HEK293 (cell line): ENCODE measurements around the gene DLG3.

ENCODE experiments used
- CTCF ChIA-PET: fragments of 350-600 bp; formaldehyde crosslinking; extraction: SDS; loops from one replicate; lab custom pipeline; 2021; ENCODE audit warnings: antibody characterized with exemption; lab: Yijun Ruan, JAX
- POLR2A ChIA-PET: fragments of 300-600 bp; formaldehyde crosslinking; extraction: SDS; loops from one replicate; lab custom pipeline; 2020; ENCODE audit warnings: antibody characterized with exemption, inconsistent platforms; lab: Yijun Ruan, JAX
- H3K27ac ChIP-seq: fragments of 200-500 bp; sonication (Bioruptor generic); 2 replicates; pipeline ENCODE4 v1.5.1; 2014; ENCODE audit warnings: low read depth, low read length, control low read depth, inconsistent platforms; ENCODE audit errors: extremely low read depth
- H3K36me3 ChIP-seq, 2 experiments: fragments of 200-500 bp in 1 of 2; sonication (Bioruptor generic) in 1 of 2; 1 replicate in 1 of 2; 2 replicates in 1 of 2; pipeline ENCODE4 v1.5.1; 2014 to 2017; ENCODE audit warnings: inconsistent platforms in 2 of 2, low read length in 2 of 2; ENCODE audit not compliant: control insufficient read depth in 2 of 2, insufficient read depth in 1 of 2
- H3K4me1 ChIP-seq: fragments of 200-500 bp; sonication (Bioruptor generic); 2 replicates; pipeline ENCODE4 v1.5.1; 2014; ENCODE audit warnings: mild to moderate bottlenecking, low read length, inconsistent platforms; ENCODE audit not compliant: control insufficient read depth, insufficient read depth
- H3K4me3 ChIP-seq: 2 replicates; pipeline ENCODE4 v1.5.1; 2011; ENCODE audit warnings: low read depth, mild to moderate bottlenecking, control low read depth, low read length, moderate library complexity
- H3K9me3 ChIP-seq: fragments of 200-500 bp; sonication (Bioruptor generic); 2 replicates; pipeline ENCODE4 v1.5.1; 2014; ENCODE audit warnings: low read depth, low read length, inconsistent platforms; ENCODE audit not compliant: control insufficient read depth, insufficient read depth
- AEBP2 ChIP-seq: fragments of 450-650 bp; formaldehyde crosslinking; IDR thresholded peaks from 2 replicates; pipeline ENCODE4 v1.5.1; 2016; ENCODE audit warnings: missing biosample characterization, missing genetic modification characterization, borderline replicate concordance
- FEZF1 ChIP-seq: fragments of 450-650 bp; formaldehyde crosslinking; IDR thresholded peaks from 2 replicates; pipeline ENCODE4 v1.5.1; 2016; ENCODE audit warnings: missing biosample characterization, missing genetic modification characterization
- HOXD13 ChIP-seq: sonication (generic); formaldehyde crosslinking; IDR thresholded peaks from 2 replicates; pipeline ENCODE4 v1.8.0; 2022; ENCODE audit warnings: missing genetic modification reagents, borderline replicate concordance
- KLF16 ChIP-seq: fragments of 450-650 bp; formaldehyde crosslinking; IDR thresholded peaks from 2 replicates; pipeline ENCODE4 v1.5.1; 2017; ENCODE audit warnings: missing biosample characterization, missing genetic modification characterization
- KLF9 ChIP-seq: fragments of 450-650 bp; formaldehyde crosslinking; IDR thresholded peaks from 2 replicates; pipeline ENCODE4 v1.5.1; 2016; ENCODE audit warnings: missing biosample characterization, missing genetic modification characterization, low read depth
- MEIS1 ChIP-seq: sonication (generic); formaldehyde crosslinking; IDR thresholded peaks from 2 replicates; pipeline ENCODE4 v1.8.1; 2022; ENCODE audit warnings: missing genetic modification reagents, mild to moderate bottlenecking, borderline replicate concordance
- SP3 ChIP-seq: fragments of 450-650 bp; formaldehyde crosslinking; IDR thresholded peaks from 2 replicates; pipeline ENCODE4 v1.5.1; 2016; ENCODE audit warnings: missing biosample characterization, missing genetic modification characterization
- TCF7L2 ChIP-seq: IDR thresholded peaks from 2 replicates; pipeline ENCODE4 v1.6.1; 2011; ENCODE audit warnings: low read depth, mild to moderate bottlenecking, inconsistent platforms, low read length, moderate library complexity, borderline replicate concordance
- TSHZ1 ChIP-seq: fragments of 450-650 bp; formaldehyde crosslinking; IDR thresholded peaks from 2 replicates; pipeline ENCODE4 v1.5.1; 2016; ENCODE audit warnings: missing biosample characterization, missing genetic modification characterization, borderline replicate concordance
- YY2 ChIP-seq: fragments of 450-650 bp; formaldehyde crosslinking; IDR thresholded peaks from 2 replicates; pipeline ENCODE4 v1.5.1; 2016; ENCODE audit warnings: missing biosample characterization, missing genetic modification characterization
- ZBTB20 ChIP-seq: fragments of 450-650 bp; formaldehyde crosslinking; IDR thresholded peaks from 2 replicates; pipeline ENCODE4 v1.5.1; 2016; ENCODE audit warnings: missing biosample characterization, missing genetic modification characterization
- ZBTB48 ChIP-seq: fragments of 450-650 bp; formaldehyde crosslinking; IDR thresholded peaks from 2 replicates; pipeline ENCODE4 v1.5.1; 2016; ENCODE audit warnings: missing biosample characterization, missing genetic modification characterization
- ZBTB49 ChIP-seq: fragments of 450-650 bp; formaldehyde crosslinking; IDR thresholded peaks from 2 replicates; pipeline ENCODE4 v1.5.1; 2016; ENCODE audit warnings: missing biosample characterization, missing genetic modification characterization, low read depth
- ZFP3 ChIP-seq: fragments of 450-650 bp; formaldehyde crosslinking; IDR thresholded peaks from 2 replicates; pipeline ENCODE4 v1.5.1; 2016; ENCODE audit warnings: low read depth, missing biosample characterization, missing genetic modification characterization
- ZFP41 ChIP-seq: fragments of 450-650 bp; formaldehyde crosslinking; IDR thresholded peaks from 2 replicates; pipeline ENCODE4 v1.5.1; 2016; ENCODE audit warnings: missing biosample characterization, missing genetic modification characterization, borderline replicate concordance
- ZNF148 ChIP-seq: fragments of 450-650 bp; formaldehyde crosslinking; IDR thresholded peaks from 2 replicates; pipeline ENCODE4 v1.5.0; 2017; ENCODE audit warnings: missing biosample characterization, missing genetic modification characterization, borderline replicate concordance
- ZNF157 ChIP-seq: fragments of 450-650 bp; formaldehyde crosslinking; IDR thresholded peaks from 2 replicates; pipeline ENCODE4 v1.5.1; 2016; ENCODE audit warnings: missing biosample characterization, missing genetic modification characterization
- ZNF214 ChIP-seq: fragments of 450-650 bp; formaldehyde crosslinking; IDR thresholded peaks from 2 replicates; pipeline ENCODE4 v1.5.1; 2017; ENCODE audit warnings: missing biosample characterization, mild to moderate bottlenecking, missing genetic modification characterization, borderline replicate concordance
- ZNF274 ChIP-seq, 2 experiments: fragments of 200-500 bp in 1 of 2; fragments of 450-650 bp in 1 of 2; sonication (Bioruptor generic) in 1 of 2; formaldehyde crosslinking in 1 of 2; IDR thresholded peaks; 2 replicates each; pipeline versions ENCODE4 v1.5.1 to v1.6.1; 2014 to 2016; ENCODE audit warnings: borderline replicate concordance in 1 of 2, inconsistent platforms in 1 of 2, low read length in 1 of 2, missing biosample characterization in 1 of 2, missing genetic modification characterization in 1 of 2
- ZNF354C ChIP-seq: fragments of 450-650 bp; formaldehyde crosslinking; IDR thresholded peaks from 2 replicates; pipeline ENCODE4 v1.5.1; 2016; ENCODE audit warnings: missing biosample characterization, missing genetic modification characterization, low read depth, borderline replicate concordance
- ZNF37A ChIP-seq: fragments of 450-650 bp; IDR thresholded peaks from 2 replicates; pipeline ENCODE4 v1.5.1; 2018; ENCODE audit warnings: missing biosample characterization, missing genetic modification characterization
- ZNF580 ChIP-seq: fragments of 450-650 bp; formaldehyde crosslinking; IDR thresholded peaks from 2 replicates; pipeline ENCODE4 v1.5.1; 2016; ENCODE audit warnings: missing biosample characterization, missing genetic modification characterization
- ZNF626 ChIP-seq: fragments of 450-650 bp; sonication (Bioruptor Pico); formaldehyde crosslinking; IDR thresholded peaks from 2 replicates; pipeline ENCODE4 v1.5.1; 2018; ENCODE audit warnings: missing biosample characterization, missing genetic modification characterization, inconsistent platforms
- ZNF658 ChIP-seq: fragments of 450-650 bp; formaldehyde crosslinking; IDR thresholded peaks from 2 replicates; pipeline ENCODE4; 2016; ENCODE audit warnings: missing biosample characterization, missing genetic modification characterization
- ZNF670 ChIP-seq: fragments of 450-650 bp; formaldehyde crosslinking; IDR thresholded peaks from 2 replicates; pipeline ENCODE4 v1.5.1; 2016; ENCODE audit warnings: missing biosample characterization, missing genetic modification characterization, low read depth
- ZNF747 ChIP-seq: fragments of 450-650 bp; formaldehyde crosslinking; IDR thresholded peaks from 2 replicates; pipeline ENCODE4 v1.5.1; 2016; ENCODE audit warnings: missing biosample characterization, missing genetic modification characterization
- ZNF776 ChIP-seq: fragments of 450-650 bp; formaldehyde crosslinking; IDR thresholded peaks from 2 replicates; pipeline ENCODE4 v1.5.0; 2017; ENCODE audit warnings: missing biosample characterization, missing genetic modification characterization, borderline replicate concordance
- ZXDB ChIP-seq: fragments of 450-650 bp; formaldehyde crosslinking; IDR thresholded peaks from 2 replicates; pipeline ENCODE4 v1.5.1; 2016; ENCODE audit warnings: missing biosample characterization, missing genetic modification characterization

DLG3 gene

GRCh38 chrX:70433848-70434351 is 10.7 kb upstream of the DLG3 start:
- H3K9me3 ChIP-seq: no peaks in the 10 kb centered on the region
- H3K4me3 ChIP-seq: peak overlapping the region; percentile 48
- peak overlapping the region; percentile 25; the same call in 1 of the 2 replicates for H3K27ac ChIP-seq
- ChIA-PET POLR2A (interaction anchor here (0.6 to 1.0 kb wide), 3 partner anchors 11 to 231 kb away, joined by 4 to 6 read pairs (median 5); partner anchors contain the start of genes GDPD2, KIF4A and PDZD11), CTCF (interaction anchor here (0.6 to 1.8 kb wide), 8 partner anchors 9 to 101 kb away, joined by 3 to 11 read pairs (median 4); partner anchors contain the start of gene GDPD2)
- H3K4me1 ChIP-seq: peaks cover 2% of the 10 kb centered on the region; the same call in 1 of the 2 replicates
- no peaks in the 10 kb centered on the region for H3K36me3 ChIP-seq
- TF ChIP-seq ZNF658 (tag by site-specific recombination) (no peak), ZBTB49 (tag by site-specific recombination) (no peak), AEBP2 (tag by site-specific recombination) (no peak), ZNF274 (IDR thresholded peaks at IDR 0.05; ENCODE audit: low read length) (no peak), ZNF274 (tag by site-specific recombination; IDR thresholded peaks at IDR 0.05; ENCODE audit: borderline replicate concordance) (no peak), MEIS1 (CRISPR knock-in tag) (no peak), ZNF354C (tag by site-specific recombination) (no peak), ZNF148 (no peak), ZNF747 (tag by site-specific recombination) (no peak), ZNF776 (no peak), ZNF580 (tag by site-specific recombination) (no peak), ZFP3 (no peak), HOXD13 (CRISPR knock-in tag) (no peak), KLF16 (tag by site-specific recombination) (no peak), ZNF670 (tag by site-specific recombination) (no peak), ZNF37A (tag by site-specific recombination) (no peak), ZBTB20 (tag by site-specific recombination) (no peak), ZNF157 (tag by site-specific recombination) (no peak), TSHZ1 (tag by site-specific recombination) (no peak), ZNF214 (tag by site-specific recombination) (no peak), FEZF1 (tag by site-specific recombination) (no peak), YY2 (tag by site-specific recombination) (no peak), ZXDB (tag by site-specific recombination) (peak; percentile 57), ZFP41 (tag by site-specific recombination) (no peak), ZNF626 (tag by site-specific recombination) (no peak), SP3 (tag by site-specific recombination) (no peak; the same call in 1 of the 2 replicates), KLF9 (no peak), TCF7L2 (no peak), ZBTB48 (tag by site-specific recombination) (peak; percentile 64; the same call in 1 of the 2 replicates)
